Activated CD8-positive, alpha-beta memory T cell treated with anti-CD3 and anti-CD28 coated beads, Interleukin-2, amount 50 U/mL, for 1 hour (primary cell): Measurements from ENCODE around the gene LAMTOR5.
"Not testable (repeated sequence)": the region's sequence is repeated elsewhere in the genome, so short reads cannot be mapped to it uniquely, and the experiment has no call there.

Source experiments
- DNase-seq: peaks from one replicate; pipeline ENCODE4 v3.0.0-alpha.2; 2020; ENCODE audit errors: extremely low read depth

LAMTOR5 gene

DNA sequence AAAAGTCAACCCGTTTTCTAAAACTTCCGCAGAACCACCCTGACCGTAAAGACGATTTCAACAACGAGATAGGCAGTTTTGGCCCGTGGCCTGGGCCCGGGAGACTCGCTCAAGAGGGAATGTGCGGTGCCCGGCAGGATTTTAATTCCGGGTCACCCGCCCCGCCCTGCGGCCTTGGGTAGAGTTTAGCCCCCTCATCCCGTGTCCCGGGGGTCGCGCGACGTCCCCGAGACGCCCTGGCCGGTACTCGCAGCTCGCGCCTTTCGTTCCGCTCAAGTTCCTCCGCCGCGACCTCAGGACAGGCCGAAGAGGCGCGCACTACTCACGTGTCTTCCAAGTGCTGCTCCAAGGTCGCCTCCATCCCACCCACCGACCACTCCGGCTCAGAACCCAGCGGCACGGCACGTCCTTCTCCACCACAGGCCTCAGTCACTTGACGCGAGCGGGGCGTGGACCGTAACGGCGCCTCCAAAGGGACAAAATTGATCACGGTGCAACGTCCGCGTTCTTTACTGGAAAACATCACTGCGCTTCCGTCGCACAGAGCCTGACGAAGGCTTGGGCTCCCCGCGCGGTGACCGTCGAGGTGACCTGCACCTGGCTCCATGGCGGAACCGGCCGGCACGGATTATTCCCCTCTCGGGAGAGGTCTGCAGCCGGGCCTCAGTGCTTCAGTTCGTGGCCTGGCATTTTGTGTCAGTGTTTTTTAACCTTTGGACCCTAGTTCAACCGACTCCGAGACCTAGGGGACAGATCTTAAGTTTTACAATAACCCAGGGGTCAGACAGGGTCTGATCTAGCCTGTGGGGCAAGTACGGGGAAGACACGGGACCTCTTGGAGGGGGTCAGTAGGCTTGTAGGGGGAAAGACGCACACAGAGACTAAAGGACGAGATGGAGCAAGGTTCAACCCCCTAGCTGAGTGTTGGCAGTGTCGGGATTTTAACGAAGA, at the start of gene LAMTOR5:
LAMTOR5 (minus strand) TSS at position 435 of the 951 bp plus-strand sequence; CDS start at position 361, 74 bp downstream.
- peak; percentile 66 for DNase-seq

DNA sequence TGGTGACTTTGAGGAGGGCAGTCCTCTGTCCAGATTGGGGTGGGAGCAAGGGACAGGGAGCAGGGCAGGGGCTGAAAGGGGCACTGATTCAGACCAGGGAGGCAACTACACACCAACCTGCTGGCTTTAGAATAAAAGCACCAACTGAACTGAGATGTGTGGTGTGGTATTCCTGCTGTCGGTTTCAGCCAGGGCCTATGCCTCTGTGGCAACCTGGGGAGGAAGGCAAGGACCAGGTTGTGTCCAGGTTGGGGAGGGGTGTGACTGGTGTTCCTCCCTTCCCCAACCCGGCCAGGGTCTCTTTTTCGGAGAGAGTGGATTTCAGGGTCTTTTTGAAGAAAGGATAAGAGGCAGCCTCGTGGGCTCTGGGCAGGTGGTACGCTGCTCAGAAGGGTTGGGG, 49.7 kb upstream of the LAMTOR5 start:
- no peak for DNase-seq

DNA sequence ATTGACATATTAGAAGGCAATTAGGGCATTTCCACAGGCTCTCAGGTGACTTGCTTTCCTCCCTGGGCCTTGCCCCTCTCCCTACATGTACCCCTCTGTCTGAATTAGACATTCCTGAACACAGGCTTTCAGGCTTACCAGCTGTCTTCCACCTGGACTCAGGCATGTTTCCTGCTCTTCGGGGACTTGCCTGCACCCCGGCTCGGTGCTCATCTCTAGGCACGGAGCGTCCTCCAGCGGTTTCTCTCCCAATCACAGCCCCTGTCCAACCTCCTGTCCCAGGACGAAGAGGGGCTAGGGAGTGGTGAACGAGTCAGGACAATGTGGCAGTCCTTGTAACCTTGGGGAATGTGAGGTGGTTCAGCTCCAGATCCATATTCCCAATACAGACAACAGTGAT, 47.7 kb upstream of the LAMTOR5 start:
- no peak for DNase-seq

DNA sequence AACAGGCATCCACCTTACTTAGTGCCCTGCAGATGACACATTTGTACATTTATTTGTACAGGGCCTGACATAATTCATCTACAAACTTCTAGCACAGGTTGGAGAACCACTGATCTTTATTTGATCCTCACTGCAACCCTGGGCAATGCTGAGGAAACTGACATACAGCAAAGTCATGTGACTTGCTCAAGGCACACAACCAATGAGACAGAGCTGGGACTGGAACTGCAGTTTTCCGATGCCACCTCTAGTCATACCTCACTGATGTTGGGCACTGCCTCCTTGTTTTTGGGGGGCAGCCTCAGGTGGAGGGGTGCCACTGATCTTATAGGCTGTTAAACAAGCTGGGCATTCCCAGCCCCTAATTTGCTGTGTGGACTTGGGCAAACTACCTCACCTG, 46.8 kb upstream of the LAMTOR5 start:
- DNase-seq = no peak

DNA sequence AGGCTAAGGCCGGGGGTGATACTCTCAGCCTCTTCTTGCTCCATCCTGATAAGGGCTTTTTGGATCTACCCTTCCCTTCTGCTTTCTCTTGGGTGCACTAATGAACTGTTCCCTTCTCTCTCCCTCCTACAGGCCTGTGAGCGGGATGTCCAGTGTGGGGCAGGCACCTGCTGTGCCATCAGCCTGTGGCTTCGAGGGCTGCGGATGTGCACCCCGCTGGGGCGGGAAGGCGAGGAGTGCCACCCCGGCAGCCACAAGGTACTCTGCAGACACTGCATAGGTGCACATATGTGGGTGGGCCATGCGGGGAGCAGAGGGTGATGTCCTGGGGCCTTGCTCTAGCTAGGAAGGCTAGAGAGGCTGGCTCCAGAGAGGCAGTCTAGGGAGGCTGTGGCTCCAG, 46.3 kb upstream of the LAMTOR5 start:
- no peak for DNase-seq

DNA sequence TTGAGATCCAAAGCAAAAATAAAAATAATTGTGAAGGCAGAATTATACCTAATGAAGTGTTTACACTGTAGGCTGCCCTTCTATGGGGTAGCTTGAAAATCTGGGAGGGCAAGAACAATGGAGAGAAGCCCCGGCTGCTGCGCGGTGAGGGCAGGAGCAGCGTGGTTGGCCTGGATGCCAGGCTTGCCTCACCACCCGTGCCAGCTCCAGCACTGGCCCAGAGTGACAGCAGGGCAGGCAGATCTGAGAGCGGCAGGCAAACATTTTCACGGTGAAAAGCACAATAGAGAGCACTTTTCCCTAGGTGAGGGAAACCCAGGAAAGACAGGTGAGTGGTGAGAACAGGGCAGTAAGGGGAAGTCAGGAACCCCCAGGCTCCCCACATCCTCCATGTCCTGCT, 44.8 kb upstream of the LAMTOR5 start:
- DNase-seq = no peak

DNA sequence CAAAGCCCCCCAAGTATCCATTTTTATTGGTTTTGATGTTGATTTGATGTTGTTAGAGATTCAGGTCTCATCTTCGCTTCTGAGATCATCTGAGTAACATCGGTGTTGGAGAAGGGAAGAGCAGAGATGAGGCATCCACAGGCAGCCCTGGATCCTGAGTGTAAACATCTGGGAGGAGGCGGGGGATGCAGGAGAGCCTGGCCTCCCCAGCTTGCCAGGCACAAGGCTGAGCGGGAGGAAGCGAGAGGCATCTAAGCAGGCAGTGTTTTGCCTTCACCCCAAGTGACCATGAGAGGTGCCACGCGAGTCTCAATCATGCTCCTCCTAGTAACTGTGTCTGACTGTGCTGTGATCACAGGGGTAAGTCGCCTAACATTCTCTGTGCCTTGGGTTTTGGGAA, 43.4 kb upstream of the LAMTOR5 start, which contains the start of gene PROK1:
PROK1 (plus strand) TSS at position 221 of the 400 bp plus-strand sequence; CDS start at position 289, 68 bp downstream.
- DNase-seq = no peak

DNA sequence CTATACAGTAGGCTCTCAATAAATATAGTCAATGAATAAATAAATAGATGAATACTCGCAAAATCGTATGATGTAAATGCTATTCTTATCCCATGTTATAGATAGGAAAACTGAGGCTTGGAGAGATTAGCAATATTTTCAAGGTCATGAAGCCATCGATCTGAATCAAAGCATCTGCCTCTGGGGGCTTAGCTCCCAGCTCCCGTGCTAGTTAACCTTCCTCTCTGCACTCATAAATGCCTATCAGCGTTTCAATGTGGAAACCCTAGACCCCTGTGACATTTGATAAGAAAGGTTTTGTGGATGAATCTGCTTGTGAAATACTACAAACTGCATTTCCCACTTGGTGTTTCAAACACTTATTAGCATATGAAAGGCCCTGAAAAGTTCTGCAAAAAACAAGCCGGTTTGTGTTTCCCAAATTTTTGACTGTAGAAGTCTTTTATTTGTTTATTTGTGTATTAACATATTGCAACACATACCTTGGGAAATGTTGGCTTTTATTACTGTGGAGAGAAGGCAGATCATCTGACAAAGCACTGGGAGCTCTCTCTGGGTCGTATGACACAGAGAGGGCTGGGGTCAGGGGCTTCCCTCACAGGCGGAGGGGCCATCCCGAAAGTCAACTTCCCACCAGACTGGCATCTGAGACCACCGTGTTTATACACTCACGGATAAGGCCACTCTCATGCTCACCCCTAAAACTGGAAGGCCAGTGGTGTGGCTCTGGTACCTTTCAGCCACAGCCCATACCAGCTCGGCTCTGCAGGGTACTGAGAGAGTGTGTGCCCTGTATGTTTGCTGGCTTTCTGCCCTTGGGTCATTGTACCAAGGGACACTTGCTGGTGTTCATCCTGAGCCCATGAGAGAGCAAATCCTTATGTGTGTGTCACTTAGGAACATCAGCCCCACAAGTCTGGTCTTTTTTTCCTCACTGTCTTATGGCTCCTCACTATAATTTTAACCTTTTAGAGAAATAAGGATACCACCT, 42.5 kb upstream of the LAMTOR5 start:
- no peak for DNase-seq

DNA sequence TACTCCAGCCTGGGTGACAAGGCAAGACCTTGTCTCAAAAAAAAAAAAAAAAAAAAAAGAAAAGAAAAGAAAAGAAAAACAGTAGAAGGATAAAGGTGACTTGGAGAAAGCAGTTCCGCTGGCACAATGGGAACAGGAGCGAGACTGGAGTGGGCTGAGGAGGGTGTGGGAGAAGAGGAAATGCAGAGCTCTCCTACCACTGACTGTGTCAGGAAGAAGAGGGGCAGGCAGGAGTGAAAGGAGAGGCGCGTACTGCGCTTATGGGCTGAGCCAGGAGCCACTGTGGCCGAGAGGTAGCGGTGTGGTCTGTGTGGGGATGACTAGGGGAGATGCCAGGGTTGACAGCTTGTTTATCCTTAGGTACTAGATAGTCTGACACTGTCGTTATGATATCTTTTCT, 37.1 kb upstream of the LAMTOR5 start:
- no peak for DNase-seq

DNA sequence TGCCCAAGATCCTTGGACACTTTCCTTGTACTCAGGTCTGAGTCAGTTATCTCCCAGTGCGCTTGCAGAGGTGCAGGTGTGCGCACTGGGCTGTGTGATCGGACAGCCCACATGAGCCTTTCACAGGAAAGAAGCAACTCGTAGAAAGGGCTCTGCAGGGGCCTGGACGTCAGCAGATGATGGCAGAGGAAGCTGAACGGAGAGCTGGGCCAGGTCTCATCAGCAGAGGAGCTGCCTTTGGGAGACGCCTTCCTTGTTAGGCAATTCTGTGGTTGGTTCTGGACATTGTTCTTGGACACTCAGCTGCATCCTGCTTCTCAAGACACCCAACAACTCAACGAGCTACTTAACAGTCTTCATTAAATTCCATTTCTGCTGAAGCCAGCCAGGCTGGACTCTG, 36.0 kb upstream of the LAMTOR5 start:
- DNase-seq = no peak

DNA sequence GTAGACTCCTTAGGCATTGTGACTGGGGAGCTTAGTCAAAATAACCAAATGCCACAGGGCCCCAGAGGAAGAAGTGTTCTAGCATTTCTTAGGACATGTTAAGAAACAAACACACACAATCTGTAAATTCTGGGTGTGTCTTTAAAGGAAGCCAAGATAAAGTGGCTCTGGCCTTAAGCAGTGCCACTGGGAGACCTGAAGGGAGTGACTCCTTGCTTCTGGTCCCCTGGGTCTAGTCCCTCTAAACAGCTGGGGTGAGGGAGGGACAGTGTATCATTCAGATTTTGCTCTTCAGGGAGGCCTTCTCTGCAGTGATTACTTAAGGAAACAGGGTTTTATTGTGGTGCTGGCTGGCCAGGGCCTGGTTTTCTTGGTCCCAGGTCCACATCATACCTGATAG, 34.4 kb upstream of the LAMTOR5 start:
- DNase-seq = no peak

DNA sequence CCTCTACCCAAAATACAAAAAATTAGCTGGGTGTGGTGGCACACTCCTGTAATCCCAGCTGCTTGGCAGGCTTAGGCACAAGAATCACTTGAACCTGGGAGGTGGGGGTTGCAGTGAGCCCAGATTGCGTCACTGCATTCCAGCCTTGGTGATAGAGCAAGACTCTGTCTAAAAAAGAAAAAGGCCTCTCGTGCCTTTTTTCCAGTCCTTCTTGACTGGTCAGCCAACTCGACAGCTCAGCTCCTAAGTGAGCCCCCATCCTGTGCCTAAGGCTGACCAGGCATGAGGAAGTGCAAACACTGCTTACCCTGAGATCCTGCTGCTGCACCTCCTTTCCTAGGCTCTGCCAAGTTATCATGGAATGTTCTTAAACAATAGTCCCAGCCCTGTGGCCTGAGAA, 33.4 kb upstream of the LAMTOR5 start:
- DNase-seq = no peak

DNA sequence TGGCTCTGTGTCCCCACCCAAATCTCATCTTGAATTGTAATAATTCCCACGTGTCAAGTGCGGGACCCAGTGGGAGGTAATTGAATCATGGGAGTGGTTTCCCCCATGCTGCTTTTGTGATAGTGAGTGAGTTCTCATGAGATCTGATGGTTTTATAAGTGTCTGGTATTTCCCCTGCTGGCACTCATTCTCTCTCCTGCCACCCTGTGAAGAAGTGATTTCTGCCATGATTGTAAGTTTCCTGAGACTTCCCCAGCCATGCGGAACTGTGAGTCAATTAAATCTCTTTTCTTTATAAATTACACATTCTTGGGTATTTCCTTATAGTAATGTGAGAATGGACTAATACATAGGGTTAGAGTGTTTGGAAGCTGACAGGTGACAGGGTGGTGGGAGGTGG, 32.4 kb upstream of the LAMTOR5 start:
- DNase-seq = not testable (repeated sequence)

DNA sequence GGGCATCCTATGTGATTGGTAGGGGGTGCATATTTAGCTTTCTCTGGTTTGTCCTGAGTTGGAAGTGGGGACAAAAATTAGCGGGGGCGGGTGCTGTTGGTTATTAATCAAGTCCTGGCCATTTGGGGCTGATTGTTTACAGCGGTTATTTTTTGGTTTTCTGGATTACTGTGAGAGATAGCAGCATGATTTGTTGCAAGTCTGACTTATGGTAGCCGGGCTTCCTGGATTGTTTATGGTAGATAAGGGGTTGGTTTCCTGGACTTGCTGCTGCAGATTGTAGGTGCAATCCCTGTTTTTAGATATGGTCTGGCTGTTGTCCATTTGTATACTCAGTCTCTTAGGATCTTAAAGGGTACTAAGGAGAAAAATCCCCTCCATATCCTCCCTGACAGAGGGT, 31.4 kb upstream of the LAMTOR5 start:
- DNase-seq = no peak

DNA sequence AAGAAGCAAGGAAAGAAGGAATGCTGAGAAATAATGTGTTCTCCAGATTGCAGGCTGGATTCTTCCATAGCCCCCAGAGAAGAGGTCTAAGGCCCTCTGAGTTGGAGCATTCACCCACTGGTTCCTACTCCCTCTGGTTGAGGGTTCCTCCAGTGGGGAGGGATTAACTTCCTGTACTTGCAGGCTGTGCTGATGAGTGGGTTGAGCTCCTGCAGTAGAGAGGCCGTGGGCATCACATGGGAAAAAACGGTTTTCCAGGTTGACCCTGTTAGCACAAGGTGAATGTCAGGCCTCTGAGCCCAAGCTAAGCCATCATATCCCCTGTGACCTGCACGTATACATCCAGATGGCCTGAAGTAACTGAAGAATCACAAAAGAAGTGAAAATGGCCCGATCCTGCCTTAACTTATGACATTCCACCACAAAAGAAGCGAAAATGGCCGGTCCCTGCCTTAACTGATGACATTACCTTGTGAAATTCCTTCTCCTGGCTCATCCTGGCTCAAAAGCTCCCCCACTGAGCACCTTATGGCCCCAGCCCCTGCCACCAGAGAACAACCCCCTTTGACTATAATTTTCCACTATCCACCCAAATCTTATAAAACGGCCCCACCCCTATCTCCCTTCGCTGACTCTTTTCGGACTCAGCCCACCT, 30.3 kb upstream of the LAMTOR5 start:
- not testable (repeated sequence) for DNase-seq

DNA sequence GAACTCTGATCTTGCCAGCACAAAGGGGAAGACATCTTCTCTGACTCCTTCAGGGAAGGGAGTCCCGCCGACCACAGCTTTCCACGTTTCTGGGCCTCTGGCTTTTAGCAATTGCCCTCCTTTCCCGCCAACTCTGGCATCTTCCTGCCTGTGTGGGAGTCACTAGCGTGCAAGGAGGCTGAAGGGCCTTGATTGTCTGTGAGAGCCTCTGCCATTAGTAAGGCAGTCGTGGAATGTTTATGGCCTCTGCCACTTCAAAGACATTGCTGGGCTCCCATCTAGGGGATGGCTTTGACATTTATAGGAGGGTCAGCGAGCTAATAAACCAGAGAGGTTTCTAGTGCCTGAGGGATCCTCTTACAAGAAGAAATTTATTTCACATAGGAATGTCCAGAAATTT, 29.1 kb upstream of the LAMTOR5 start:
- no peak for DNase-seq

DNA sequence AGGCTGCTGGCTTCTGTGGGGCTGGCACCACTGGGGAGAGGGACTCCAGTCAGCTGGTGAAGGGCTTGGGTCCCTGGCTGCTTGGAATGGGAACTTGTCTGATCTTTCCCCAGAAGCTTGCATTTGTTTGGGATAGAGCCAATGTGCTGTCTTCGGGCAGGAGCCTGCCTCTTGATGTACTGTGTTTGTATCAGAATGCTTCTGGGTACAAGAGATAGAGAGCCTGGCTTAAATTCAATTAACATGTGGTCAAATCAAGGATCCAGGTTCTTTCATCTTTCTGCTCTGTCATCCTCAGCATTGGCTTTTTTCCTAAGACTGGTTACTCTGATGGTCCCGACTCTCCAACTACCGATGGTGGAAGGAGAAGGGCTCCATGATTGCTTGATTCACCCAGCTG, 27.5 kb upstream of the LAMTOR5 start:
- DNase-seq = no peak

DNA sequence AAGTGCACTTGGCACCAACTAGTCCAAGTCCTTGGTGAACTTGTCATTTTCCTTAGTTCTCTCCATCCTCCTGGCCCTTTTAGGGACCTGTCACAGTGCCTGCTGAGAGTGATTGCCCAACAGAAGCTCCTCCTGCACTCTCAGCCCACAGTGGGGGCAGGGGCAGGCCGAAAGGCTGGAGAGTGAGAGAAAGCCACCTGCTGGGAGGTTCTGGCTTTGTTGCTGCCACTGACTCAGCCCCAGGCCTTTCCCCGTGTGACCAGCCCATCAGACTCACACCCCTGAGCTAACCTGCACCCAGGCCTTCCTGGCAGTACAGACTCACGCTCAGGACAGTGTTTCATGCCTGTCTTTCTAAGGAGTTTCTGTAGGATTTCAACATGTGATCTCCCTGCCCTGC, 26.3 kb upstream of the LAMTOR5 start:
- DNase-seq = no peak

DNA sequence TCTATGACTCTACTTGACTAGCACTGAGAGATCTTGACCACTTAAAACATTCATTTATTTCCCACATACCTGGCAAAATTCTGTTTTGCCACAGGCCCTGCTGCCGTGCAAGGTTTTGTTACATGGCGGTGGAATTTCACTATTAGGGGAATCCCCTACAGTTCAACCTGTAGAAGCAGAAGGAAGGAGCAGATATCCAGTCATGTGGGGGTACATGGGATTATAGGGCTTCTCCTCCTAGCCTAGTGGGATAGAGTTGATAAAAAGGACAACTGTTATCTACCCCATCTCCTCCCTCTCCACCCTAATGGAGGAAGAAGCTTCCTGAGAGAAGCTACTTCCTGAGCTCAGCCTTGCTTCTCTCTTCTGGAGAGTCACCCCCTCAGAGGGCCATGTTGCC, 25.7 kb upstream of the LAMTOR5 start:
- no peak for DNase-seq

DNA sequence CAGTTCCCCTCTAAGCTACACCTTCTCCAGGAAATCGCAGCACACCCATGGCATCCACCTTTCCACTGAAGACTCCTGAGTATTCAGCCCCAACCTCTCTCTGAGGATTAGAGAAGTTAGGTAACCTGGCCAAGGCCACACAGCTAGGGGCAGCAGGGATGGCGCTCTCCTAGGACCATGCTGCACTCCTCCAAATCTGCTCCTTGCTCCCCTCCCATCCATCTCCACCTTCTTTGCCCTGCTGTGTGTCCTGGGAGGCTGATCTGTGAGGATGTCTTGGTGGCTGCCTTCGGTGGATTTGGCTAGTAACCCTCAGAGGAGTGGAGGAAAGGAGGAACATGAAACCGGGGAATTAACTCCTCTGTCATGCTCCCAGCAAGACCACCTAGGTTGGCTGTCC, 23.4 kb upstream of the LAMTOR5 start:
- no peak for DNase-seq

DNA sequence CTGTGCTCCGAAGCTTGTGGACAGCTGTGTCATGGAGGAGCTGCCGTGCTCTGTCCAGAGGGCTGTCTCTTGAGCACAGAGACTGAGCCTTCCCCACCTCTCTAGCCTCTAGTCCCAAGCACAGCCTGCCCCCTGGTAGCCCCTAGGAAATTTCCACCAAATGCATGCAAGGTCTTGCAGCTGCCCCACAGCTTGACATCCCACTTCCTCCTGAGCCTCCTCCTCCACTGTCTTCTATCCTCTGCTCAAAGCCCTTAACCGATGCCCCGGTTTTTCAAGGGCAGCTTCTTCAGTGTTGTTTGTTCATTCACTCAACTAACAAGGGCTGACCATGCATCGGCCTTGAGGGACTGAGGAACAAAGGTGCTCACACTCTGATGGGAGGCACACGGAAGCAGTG, 22.9 kb upstream of the LAMTOR5 start:
- DNase-seq = no peak

DNA sequence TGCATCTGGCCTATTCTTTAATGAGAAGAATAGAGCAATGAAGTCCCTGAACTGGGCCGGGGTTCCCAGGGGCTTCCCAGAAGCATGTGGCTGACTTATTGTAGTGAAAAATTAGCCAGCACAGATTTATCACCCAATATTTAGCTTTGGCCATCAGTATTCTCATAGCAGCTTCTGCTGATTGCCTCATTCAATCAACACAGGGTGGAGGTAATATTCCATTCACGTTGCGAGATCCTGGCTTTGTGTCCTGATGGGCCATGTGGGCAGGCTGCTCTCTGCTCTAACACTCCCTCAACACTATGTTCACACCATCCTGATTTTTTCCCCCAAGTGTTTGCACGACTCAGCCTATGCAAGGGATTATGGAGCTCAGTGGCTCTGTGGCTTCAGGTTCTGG, 21.5 kb upstream of the LAMTOR5 start:
- DNase-seq = no peak
